ENCODE data around the gene MCM7.

MCM7 gene

DNA sequence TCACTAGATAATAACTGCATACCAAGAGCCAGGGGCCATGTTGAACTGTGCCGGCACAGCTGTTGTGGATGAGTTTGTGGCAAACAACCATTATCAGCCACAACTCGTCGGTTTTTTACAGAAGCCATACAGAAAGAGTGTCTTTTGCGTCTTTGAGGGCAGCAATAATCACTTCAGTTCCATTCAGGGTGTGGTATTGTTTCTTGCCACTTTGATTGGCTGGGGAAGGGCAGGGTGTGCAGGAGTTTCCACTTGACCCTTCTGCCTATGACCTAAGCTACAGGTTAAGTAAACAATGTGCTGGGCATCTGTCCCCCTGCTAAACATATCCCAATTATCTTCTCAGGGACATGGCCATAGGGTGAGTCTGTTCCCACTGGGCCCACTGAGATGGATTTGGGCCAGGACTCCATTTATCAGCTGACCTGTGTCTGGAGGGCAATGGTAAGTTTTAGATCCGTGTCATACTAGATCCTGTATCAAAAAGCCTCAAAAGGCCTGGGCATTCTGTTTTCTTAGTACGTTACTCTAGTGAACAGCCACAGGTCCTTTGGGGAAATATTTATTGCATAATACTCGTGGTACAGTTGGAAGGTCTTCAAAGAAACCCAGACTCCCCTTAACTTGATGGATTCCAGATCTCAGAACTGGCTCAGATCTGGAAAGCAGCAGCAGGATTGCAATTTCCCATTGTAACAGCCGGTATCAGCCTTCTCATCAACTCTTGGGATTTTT is 35.6 kb downstream of the MCM7 start:
- no peak for TF ChIP-seq CTCF (IDR thresholded peaks at IDR 0.05; ENCODE audit: low read depth, low read length, missing control alignments)
- no peak for DNase-seq (ENCODE audit: low read depth)
- no peak overlapping the region for H3K4me3 ChIP-seq (ENCODE audit: low read depth, low read length)

GRCh38 chr7:100064162-100064561 is 37.0 kb downstream of the MCM7 start:
- no peak overlapping the region for H3K4me3 ChIP-seq (ENCODE audit: low read depth, low read length)
- no peak for TF ChIP-seq CTCF (IDR thresholded peaks at IDR 0.05; ENCODE audit: low read depth, low read length, missing control alignments)
- no peak for DNase-seq (ENCODE audit: low read depth)

GRCh38 chr7:100063376-100063775 is 37.8 kb downstream of the MCM7 start:
- DNase-seq (ENCODE audit: low read depth), result no peak
- no peak for TF ChIP-seq CTCF (IDR thresholded peaks at IDR 0.05; ENCODE audit: low read depth, low read length, missing control alignments)

GRCh38 chr7:100061518-100062193 is 39.5 kb downstream of the MCM7 start:
- no peak for TF ChIP-seq CTCF (IDR thresholded peaks at IDR 0.05; ENCODE audit: low read depth, low read length, missing control alignments)
- DNase-seq (ENCODE audit: low read depth), result no peak
- H3K4me3 ChIP-seq (ENCODE audit: low read depth, low read length), result no peak overlapping the region

More at GRCh38 chr7:100063376-100063775, 37.8 kb downstream of the MCM7 start:
- no peak overlapping the region for H3K4me3 ChIP-seq (ENCODE audit: low read depth, low read length)

- TF ChIP-seq CTCF (IDR thresholded peaks at IDR 0.05; ENCODE audit: low read depth, low read length, missing control alignments), result no peak
- DNase-seq (ENCODE audit: low read depth), result no peak
- no peak overlapping the region for H3K4me3 ChIP-seq (ENCODE audit: low read depth, low read length)
These were observed 41.9 kb downstream of the MCM7 start for GRCh38 chr7:100059251-100059739.

DNA sequence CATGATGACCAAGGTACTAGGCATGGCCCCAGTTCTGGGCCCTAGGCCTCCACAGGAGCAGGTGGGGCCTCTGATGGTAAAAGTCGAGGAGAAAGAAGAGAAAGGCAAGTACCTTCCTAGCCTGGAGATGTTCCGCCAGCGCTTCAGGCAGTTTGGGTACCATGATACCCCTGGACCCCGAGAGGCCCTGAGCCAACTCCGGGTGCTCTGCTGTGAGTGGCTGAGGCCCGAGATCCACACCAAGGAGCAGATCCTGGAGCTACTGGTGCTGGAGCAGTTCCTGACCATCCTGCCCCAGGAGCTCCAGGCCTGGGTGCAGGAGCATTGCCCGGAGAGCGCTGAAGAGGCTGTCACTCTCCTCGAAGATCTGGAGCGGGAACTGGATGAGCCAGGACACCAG is 44.2 kb downstream of the MCM7 start:
- no peak for TF ChIP-seq CTCF (IDR thresholded peaks at IDR 0.05; ENCODE audit: low read depth, low read length, missing control alignments)
- H3K4me3 ChIP-seq (ENCODE audit: low read depth, low read length), result no peak overlapping the region
- no peak for DNase-seq (ENCODE audit: low read depth)

All from GM12864 (cell line).